ENCODE results near the gene TTC13.
A peak's percentile ranks its signal among the peaks of the same experiment; 100 is the strongest.

Gene TTC13

GRCh38 chr1:230943048-230943593 lies 35.5 kb downstream of the TTC13 start:
- no peak for DNase-seq (ENCODE audit: low spot score)

GRCh38 chr1:230940848-230941247 lies 37.8 kb downstream of the TTC13 start:
- no peak for DNase-seq (ENCODE audit: low spot score)

- no peak for DNase-seq (ENCODE audit: low spot score)
Measured at GRCh38 chr1:230939806-230940489, 38.7 kb downstream of the TTC13 start.

GRCh38 chr1:230938924-230939368 lies 39.7 kb downstream of the TTC13 start:
- DNase-seq (ENCODE audit: low spot score) = no peak

- DNase-seq (ENCODE audit: low spot score) = no peak
Measured at GRCh38 chr1:230937371-230937770, 41.3 kb downstream of the TTC13 start.

- DNase-seq (ENCODE audit: low spot score) = no peak
Measured at GRCh38 chr1:230936475-230936874, 42.2 kb downstream of the TTC13 start.

- no peak for DNase-seq (ENCODE audit: low spot score)
Measured at GRCh38 chr1:230935852-230936251, 42.8 kb downstream of the TTC13 start.

- no peak for DNase-seq (ENCODE audit: low spot score)
Measured at GRCh38 chr1:230930986-230931385, 47.7 kb downstream of the TTC13 start.

- DNase-seq (ENCODE audit: low spot score) = no peak
Measured at GRCh38 chr1:230926182-230926581, 52.5 kb downstream of the TTC13 start.

- DNase-seq (ENCODE audit: low spot score) = no peak
Measured at GRCh38 chr1:230925608-230926007, 53.1 kb downstream of the TTC13 start.

GRCh38 chr1:230923176-230923575 lies 55.5 kb downstream of the TTC13 start:
- no peak for DNase-seq (ENCODE audit: low spot score)

GRCh38 chr1:230922620-230923019 lies 56.0 kb downstream of the TTC13 start:
- DNase-seq (ENCODE audit: low spot score) = peak; percentile 17

- DNase-seq (ENCODE audit: low spot score) = no peak
Measured at GRCh38 chr1:230919207-230919606, 59.5 kb downstream of the TTC13 start.

- peak; percentile 81 for DNase-seq (ENCODE audit: low spot score)
Measured at GRCh38 chr1:230917284-230918135, 61.2 kb downstream of the TTC13 start.

GRCh38 chr1:230916587-230917283 lies 61.9 kb downstream of the TTC13 start:
- no peak for DNase-seq (ENCODE audit: low spot score)

GRCh38 chr1:230915078-230915477 lies 63.6 kb downstream of the TTC13 start:
- DNase-seq (ENCODE audit: low spot score) = no peak

- DNase-seq (ENCODE audit: low spot score) = no peak
Measured at GRCh38 chr1:230913496-230913895, 65.2 kb downstream of the TTC13 start.

- no peak for DNase-seq (ENCODE audit: low spot score)
Measured at GRCh38 chr1:230910755-230911117, 67.9 kb downstream of the TTC13 start.

- DNase-seq (ENCODE audit: low spot score) = no peak
Measured at GRCh38 chr1:230909974-230910754, 68.5 kb downstream of the TTC13 start.

- DNase-seq (ENCODE audit: low spot score) = no peak
Measured at GRCh38 chr1:230907472-230908205, 71.0 kb downstream of the TTC13 start.

- DNase-seq (ENCODE audit: low spot score) = no peak
Measured at GRCh38 chr1:230906226-230906625, 72.4 kb downstream of the TTC13 start.

Measured in NAMALWA (cell line).